Lung (tissue), 12 donors: ENCODE results near the gene RAMP1. TPM values are rescaled to one million over a fixed set of nuclear protein-coding genes. Genes with fewer than 3 reads are reported as not detected.

Experiments used
- ATAC-seq: fragments of 200-7000 bp; cut with Tn5 transposase; one replicate; pipeline ENCODE4 v1.9.1; 2020; ENCODE audit warnings: moderate number of reproducible peaks; ENCODE audit not compliant: insufficient read depth, low FRiP score
- DNase-seq, 3 donors: peaks; one replicate each; pipeline ENCODE4 v3.0.0-alpha.2; 2013 to 2017
- H3K27ac ChIP-seq, 2 donors: one replicate each; pipeline ENCODE4 v1.5.1; 2013; ENCODE audit warnings: mild to moderate bottlenecking in 2 of 2, moderate library complexity in 2 of 2, control low read depth in 1 of 2, inconsistent platforms in 1 of 2, low read depth in 1 of 2, low read length in 1 of 2
- H3K27me3 ChIP-seq, 3 donors: one replicate each; pipeline ENCODE4 v1.5.1; 2013; ENCODE audit warnings: low read length in 2 of 3; ENCODE audit not compliant: control insufficient read depth in 3 of 3, insufficient read depth in 3 of 3
- H3K36me3 ChIP-seq, 4 donors: one replicate each; pipeline ENCODE4 v1.5.1; 2013; ENCODE audit warnings: low read length in 4 of 4, mild to moderate bottlenecking in 1 of 4, moderate library complexity in 1 of 4; ENCODE audit not compliant: control insufficient read depth in 4 of 4, insufficient read depth in 4 of 4
- H3K4me1 ChIP-seq, 5 donors: one replicate each; pipeline ENCODE4 v1.5.1; 2013; ENCODE audit warnings: low read length in 5 of 5, mild to moderate bottlenecking in 2 of 5, moderate library complexity in 1 of 5; ENCODE audit not compliant: control insufficient read depth in 5 of 5, insufficient read depth in 5 of 5
- H3K4me3 ChIP-seq: one replicate; pipeline ENCODE4 v1.5.1; 2013; ENCODE audit warnings: mild to moderate bottlenecking, control low read depth, moderate library complexity
- H3K9ac ChIP-seq, 2 donors: one replicate each; pipeline ENCODE4 v1.5.1; 2013; ENCODE audit warnings: low read length in 2 of 2, control low read depth in 1 of 2; ENCODE audit not compliant: insufficient read depth in 1 of 2
- H3K9me3 ChIP-seq, 4 donors: one replicate each; pipeline ENCODE4 v1.5.1; 2013; ENCODE audit warnings: low read length in 3 of 4, mild to moderate bottlenecking in 1 of 4, moderate library complexity in 1 of 4; ENCODE audit not compliant: control insufficient read depth in 4 of 4, insufficient read depth in 3 of 4
- CTCF ChIP-seq: IDR thresholded peaks from 2 replicates; pipeline ENCODE4 v1.5.1; 2012; ENCODE audit warnings: mild to moderate bottlenecking; ENCODE audit errors: control extremely low read depth, extremely low read depth
- WGBS, 2 donors: extraction: QIAGEN DNeasy Blood & Tissue Kit; methylation state at CpG; one replicate each; pipeline ENCODE4 v1.1.7; 2013; 5-methylcytosine and 5-hydroxymethylcytosine counted together
- polyA plus RNA-seq, 2 donors: library from polyadenylated mRNA; stranded (reverse); fragments of 200-250 nt; gene quantifications; one replicate each; pipeline ENCODE4 v1.2.1, GENCODE V29; 2013
- total RNA-seq, 2 donors: library from RNA; depleted of rRNA in 1 of 2; stranded (reverse); fragments of >200 nt in 1 of 2; gene quantifications; one replicate each; pipeline ENCODE4 v1.2.1, GENCODE V29; 2014 to 2021
- donor health status: control.
- donor health status: control.
- donor health status: Bipolar disorder and iron deficiency.
- donor health status: healthy.
- donor health status: DM: yes; HTN: yes; CAD: no.

Gene RAMP1
- total and polyA plus RNA-seq, 4 donors, result 10.5 to 26.1 (median 12.6) TPM

- H3K4me1 ChIP-seq, result peaks cover 0 to 16% (median 2%) of the 10 kb centered on the region in 5 donors
- H3K36me3 ChIP-seq, result peaks cover 0 to 3% (median 0%) of the 10 kb centered on the region in 4 donors
- H3K27me3 ChIP-seq, result no peaks in the 10 kb centered on the region
- DNase-seq, result no peak
- TF ChIP-seq CTCF, result no peak
- H3K27ac ChIP-seq, result peak overlapping the region in 1 of 2 donors; percentile 15
- no peaks in the 10 kb centered on the region for H3K9me3 ChIP-seq
- ATAC-seq, result no peak
- H3K9ac ChIP-seq, result no peak overlapping the region
- H3K4me3 ChIP-seq, result no peak overlapping the region
- 93 to 96% methylated on average over 10 of the region's 10 CpGs for WGBS, 2 donors
Measured at GRCh38 chr2:237883951-237884446, 24.6 kb downstream of the RAMP1 start.

GRCh38 chr2:237884681-237885080 lies 25.3 kb downstream of the RAMP1 start:
- no peaks in the 10 kb centered on the region for H3K27me3 ChIP-seq
- H3K9me3 ChIP-seq, result no peaks in the 10 kb centered on the region
- whole genome bisulfite sequencing, 2 donors, result 82 to 90% methylated on average over 13 of the region's 13 CpGs
- no peak overlapping the region for H3K9ac ChIP-seq
- peaks cover 0 to 16% (median 2%) of the 10 kb centered on the region in 5 donors for H3K4me1 ChIP-seq
- DNase-seq (no peak), ATAC-seq (no peak)
- H3K36me3 ChIP-seq, result peaks cover 0 to 3% (median 0%) of the 10 kb centered on the region in 4 donors
- H3K4me3 ChIP-seq, result no peak overlapping the region
- no peak for TF ChIP-seq CTCF
- peak overlapping the region in 1 of 2 donors; percentile 15 for H3K27ac ChIP-seq

- ATAC-seq (no peak), DNase-seq (peak in 2 of 3 donors; percentile 55 to 72)
- Histone ChIP-seq H3K36me3 (peaks cover 0 to 3% (median 0%) of the 10 kb centered on the region in 4 donors), H3K4me1 (peaks cover 0 to 16% (median 2%) of the 10 kb centered on the region in 5 donors), H3K27ac (peak overlapping the region; percentile 17 to 91), H3K9me3 (no peaks in the 10 kb centered on the region), H3K4me3 (no peak overlapping the region), H3K9ac (no peak overlapping the region), H3K27me3 (no peaks in the 10 kb centered on the region)
- no peak for TF ChIP-seq CTCF
- WGBS, 2 donors, result 83 to 92% methylated on average over 27 of the region's 27 CpGs
Measured at GRCh38 chr2:237885111-237885930, 25.9 kb downstream of the RAMP1 start.
